CD4-positive, alpha-beta T cell treated with Interferon alpha-2 for 1 hour (primary cell): ENCODE data around the gene DNAJC2.
"Not testable (repeated sequence)": the region's sequence is repeated elsewhere in the genome, so short reads cannot be mapped to it uniquely, and the experiment has no call there.

Experiments
- DNase-seq, 2 donors: peaks; one replicate each; pipeline ENCODE4 v3.0.0-alpha.2; 2020 to 2022

The DNAJC2 gene

GRCh38 chr7:103264054-103264453, 80.5 kb downstream of the DNAJC2 start:
- DNase-seq, result not testable (repeated sequence)
